Transverse colon (tissue), 4 donors: ENCODE results near the gene TNK2. TPM values are rescaled to one million over a fixed set of nuclear protein-coding genes. Genes with fewer than 3 reads are reported as not detected.

ENCODE experiments used
- DNase-seq: peaks from one replicate; pipeline ENCODE4 v3.0.0-alpha.2; 2019
- H3K27ac ChIP-seq, 4 donors: fragments of 200-600 bp; sonication (generic); 2 replicates each; pipeline ENCODE4 v1.5.1; 2016 to 2018; ENCODE audit warnings: inconsistent platforms in 4 of 4
- H3K27me3 ChIP-seq: fragments of 200-600 bp; sonication (generic); 2 replicates; pipeline ENCODE4 v1.5.1; 2017; ENCODE audit warnings: inconsistent platforms
- H3K36me3 ChIP-seq, 4 donors: fragments of 200-600 bp; sonication (generic); 2 replicates each; pipeline ENCODE4 v1.5.1; 2017 to 2019; ENCODE audit warnings: inconsistent platforms in 4 of 4
- H3K4me1 ChIP-seq, 4 donors: fragments of 200-600 bp; sonication (generic); 2 replicates each; pipeline ENCODE4 v1.5.1; 2017 to 2020; ENCODE audit warnings: inconsistent platforms in 4 of 4
- H3K4me3 ChIP-seq, 4 donors: fragments of 200-600 bp; sonication (generic); 1 replicate in 1 of 4; 2 replicates in 3 of 4; pipeline versions ENCODE4 v1.5.1 to v1.6.1; 2017 to 2019; ENCODE audit warnings: inconsistent platforms in 4 of 4
- H3K9me3 ChIP-seq, 2 donors: fragments of 200-600 bp; sonication (generic); 2 replicates each; pipeline ENCODE4 v1.5.1; 2017 to 2019; ENCODE audit warnings: inconsistent platforms in 2 of 2
- EP300 ChIP-seq: sonication (generic); formaldehyde crosslinking; IDR thresholded peaks from one replicate; pipeline ENCODE4 v1.6.1; 2017; ENCODE audit warnings: antibody characterized with exemption, low read depth
- POLR2A ChIP-seq: fragments of 450-650 bp; IDR thresholded peaks from one replicate; pipeline ENCODE4 v1.6.1; 2016; ENCODE audit warnings: antibody characterized with exemption, mild to moderate bottlenecking, moderate library complexity
- POLR2AphosphoS5 ChIP-seq, 3 donors: sonication (generic); formaldehyde crosslinking; IDR thresholded peaks; one replicate each; pipeline ENCODE4 v1.6.1; 2016; ENCODE audit warnings: antibody characterized with exemption in 3 of 3
- WGBS, 2 donors: methylation state at CpG; one replicate each; pipeline ENCODE4 v1.1.5; 2018; ENCODE audit warnings: low coverage in 1 of 2; 5-methylcytosine and 5-hydroxymethylcytosine counted together
- in situ Hi-C, 4 donors: fragments of 200-750 bp; cut with MboI; loops; one replicate each; pipeline versions ENCODE4 v1.15.0 to v1.15.1; 2017; ENCODE audit warnings: low sequenced_read_pairs in 3 of 4, low pct_ligation_motif_present in 1 of 4, low pct_unique_long_range_greater_than_20kb in 1 of 4
- intact Hi-C: fragments of 100-400 bp; cut with DNase I; formaldehyde crosslinking; loops from one replicate; pipeline ENCODE4 v1.15.1; 2023; ENCODE audit warnings: low total_unique reads
- total RNA-seq, 4 donors: library from RNA; depleted of rRNA; stranded (reverse); fragments of >200 nt; gene quantifications; one replicate each; pipeline ENCODE4 v1.1.0, GENCODE V29; 2016
- TF ChIP-seq, protein P1 (sequence below), 5 experiments: fragments of 200-600 bp in 3 of 5; fragments of 450-650 bp in 2 of 5; sonication (generic) in 3 of 5; IDR thresholded peaks; 1 replicate in 2 of 5; 2 replicates in 3 of 5; pipeline ENCODE4 v1.5.1; 2016 to 2017; ENCODE audit warnings: antibody characterized with exemption in 5 of 5, inconsistent platforms in 3 of 5, mild to moderate bottlenecking in 2 of 5, moderate library complexity in 1 of 5

The TNK2 gene
- total RNA-seq, 4 donors from 2014 or later = 19.1 to 74.1 (median 21.3) TPM

DNA sequence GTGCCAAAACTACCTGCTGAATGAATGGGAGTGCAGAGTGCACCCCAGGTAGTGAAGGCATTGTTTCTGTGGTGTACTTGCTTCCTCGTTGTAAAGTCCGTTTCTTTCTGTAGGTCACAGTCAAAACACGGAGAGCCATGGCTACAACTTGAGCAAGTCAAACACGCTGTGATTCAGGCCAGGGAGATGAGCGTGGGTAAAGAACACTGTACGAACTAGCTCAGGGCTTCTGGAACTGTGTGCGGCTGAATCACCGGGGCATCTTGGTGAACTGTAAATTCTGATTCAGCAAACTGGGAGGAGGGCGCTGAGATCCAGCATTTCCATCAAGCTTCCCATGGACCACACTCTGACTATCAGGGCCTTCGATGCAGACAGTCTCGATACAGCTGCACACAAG lies 5.0 kb upstream of the TNK2 start:
- Histone ChIP-seq H3K4me3 (no peak overlapping the region), H3K4me1 (peaks cover 6 to 23% (median 12%) of the 10 kb centered on the region in 4 donors), H3K27ac (no peak overlapping the region), H3K36me3 (no peaks in the 10 kb centered on the region), H3K9me3 (no peaks in the 10 kb centered on the region), H3K27me3 (no peaks in the 10 kb centered on the region)
- no peak for DNase-seq
- 87% methylated on average over 11 of the region's 11 CpGs; no CpG with 5 or more reads in 1 of the 2 donors for WGBS, 2 donors
- no peak for TF ChIP-seq POLR2AphosphoS5 (IDR thresholded peaks at IDR 0.05)
- TF ChIP-seq EP300 = no peak
- no peak for TF ChIP-seq POLR2A
- TF ChIP-seq, protein P1, sequence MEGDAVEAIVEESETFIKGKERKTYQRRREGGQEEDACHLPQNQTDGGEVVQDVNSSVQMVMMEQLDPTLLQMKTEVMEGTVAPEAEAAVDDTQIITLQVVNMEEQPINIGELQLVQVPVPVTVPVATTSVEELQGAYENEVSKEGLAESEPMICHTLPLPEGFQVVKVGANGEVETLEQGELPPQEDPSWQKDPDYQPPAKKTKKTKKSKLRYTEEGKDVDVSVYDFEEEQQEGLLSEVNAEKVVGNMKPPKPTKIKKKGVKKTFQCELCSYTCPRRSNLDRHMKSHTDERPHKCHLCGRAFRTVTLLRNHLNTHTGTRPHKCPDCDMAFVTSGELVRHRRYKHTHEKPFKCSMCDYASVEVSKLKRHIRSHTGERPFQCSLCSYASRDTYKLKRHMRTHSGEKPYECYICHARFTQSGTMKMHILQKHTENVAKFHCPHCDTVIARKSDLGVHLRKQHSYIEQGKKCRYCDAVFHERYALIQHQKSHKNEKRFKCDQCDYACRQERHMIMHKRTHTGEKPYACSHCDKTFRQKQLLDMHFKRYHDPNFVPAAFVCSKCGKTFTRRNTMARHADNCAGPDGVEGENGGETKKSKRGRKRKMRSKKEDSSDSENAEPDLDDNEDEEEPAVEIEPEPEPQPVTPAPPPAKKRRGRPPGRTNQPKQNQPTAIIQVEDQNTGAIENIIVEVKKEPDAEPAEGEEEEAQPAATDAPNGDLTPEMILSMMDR (IDR thresholded peaks at IDR 0.05) = no peak
- in situ Hi-C loops = loop anchor here in 2 of 4 donors (5.0 to 10.0 kb wide), 2 partner anchors 49 to 51 kb away; no protein-coding TSS in a partner anchor
- intact Hi-C loops = loop anchor here (5.0 kb wide), 1 partner anchor 51 kb away; no protein-coding TSS in a partner anchor

DNA sequence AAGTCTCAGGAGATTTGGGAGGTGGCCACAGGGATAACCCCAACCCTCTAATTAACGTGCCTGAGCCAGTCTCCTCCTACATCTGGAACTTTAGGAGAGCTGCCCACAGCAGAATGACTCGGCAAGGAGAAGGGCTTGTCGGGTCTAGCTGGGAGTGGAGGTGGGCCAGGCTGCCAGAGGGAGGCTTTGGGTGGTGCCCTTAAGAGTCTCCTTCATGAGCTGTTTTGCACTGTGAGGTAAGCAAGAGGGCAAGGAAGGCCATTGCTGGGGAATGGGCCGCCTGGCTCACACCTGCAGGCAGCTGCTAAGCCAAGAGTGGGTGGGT lies 3.6 kb upstream of the TNK2 start:
- 81% methylated on average over 4 of the region's 4 CpGs; no CpG with 5 or more reads in 1 of the 2 donors for WGBS, 2 donors
- intact Hi-C loops (loop anchor here (5.0 kb wide), 1 partner anchor 50 kb away; no protein-coding TSS in a partner anchor), in situ Hi-C loops (loop anchor here in 2 of 4 donors (5.0 to 10.0 kb wide), 2 partner anchors 47 to 50 kb away; no protein-coding TSS in a partner anchor)
- H3K4me3 ChIP-seq = no peak overlapping the region
- no peaks in the 10 kb centered on the region for H3K9me3 ChIP-seq
- no peak for TF ChIP-seq POLR2AphosphoS5 (IDR thresholded peaks at IDR 0.05)
- TF ChIP-seq EP300 = no peak
- TF ChIP-seq, protein P1 (IDR thresholded peaks at IDR 0.05) = no peak
- no peak for TF ChIP-seq POLR2A
- no peaks in the 10 kb centered on the region for H3K27me3 ChIP-seq
- no peaks in the 10 kb centered on the region for H3K36me3 ChIP-seq
- no peak overlapping the region for H3K27ac ChIP-seq
- peaks cover 11 to 38% (median 26%) of the 10 kb centered on the region in 4 donors for H3K4me1 ChIP-seq
- DNase-seq = no peak

- intact Hi-C loops (loop anchor here (5.0 kb wide), 1 partner anchor 49 kb away; no protein-coding TSS in a partner anchor), in situ Hi-C loops (loop anchor here in 2 of 4 donors (5.0 to 10.0 kb wide), 2 partner anchors 46 to 49 kb away; no protein-coding TSS in a partner anchor)
- 72 to 80% methylated on average over 8 to 14 of the region's 14 CpGs for WGBS, 2 donors
Observed at GRCh38 chr3:195911041-195911945, 2.9 kb upstream of the TNK2 start.

More at GRCh38 chr3:195911041-195911945, 2.9 kb upstream of the TNK2 start:
- Histone ChIP-seq H3K27me3 (no peaks in the 10 kb centered on the region), H3K4me3 (no peak overlapping the region), H3K27ac (no peak overlapping the region), H3K9me3 (no peaks in the 10 kb centered on the region), H3K36me3 (no peaks in the 10 kb centered on the region), H3K4me1 (peaks cover 15 to 44% (median 33%) of the 10 kb centered on the region in 4 donors)
- TF ChIP-seq POLR2A (no peak), POLR2AphosphoS5 (IDR thresholded peaks at IDR 0.05) (no peak), EP300 (no peak)
- TF ChIP-seq, protein P1 (IDR thresholded peaks at IDR 0.05) = no peak
- no peak for DNase-seq
